GM12864 (cell line): ENCODE data around the gene HNF1A.

Source experiments
- DNase-seq: peaks from one replicate; pipeline ENCODE4 v3.0.0-alpha.2; 2011; ENCODE audit warnings: low read depth
- H3K4me3 ChIP-seq: 2 replicates; pipeline ENCODE4 v1.5.1; 2011; ENCODE audit warnings: mild to moderate bottlenecking, low read depth, low read length, control low read depth
- CTCF ChIP-seq: IDR thresholded peaks from 2 replicates; pipeline ENCODE4 v1.5.1; 2011; ENCODE audit warnings: low read depth, mild to moderate bottlenecking, moderate library complexity, low read length, control low read depth, inconsistent platforms; ENCODE audit errors: missing control alignments

Gene HNF1A

GRCh38 chr12:120989687-120990086 is 11.3 kb downstream of the HNF1A start:
- no peak for DNase-seq
- H3K4me3 ChIP-seq, result no peak overlapping the region
- TF ChIP-seq CTCF, result no peak

GRCh38 chr12:120990487-120991055 is 12.2 kb downstream of the HNF1A start:
- H3K4me3 ChIP-seq, result no peak overlapping the region
- no peak for TF ChIP-seq CTCF
- DNase-seq, result no peak

GRCh38 chr12:120991965-120992364 is 13.6 kb downstream of the HNF1A start:
- no peak for DNase-seq
- H3K4me3 ChIP-seq, result no peak overlapping the region
- TF ChIP-seq CTCF, result no peak

GRCh38 chr12:120992989-120993388 is 14.6 kb downstream of the HNF1A start:
- no peak for DNase-seq
- no peak for TF ChIP-seq CTCF
- H3K4me3 ChIP-seq, result no peak overlapping the region

GRCh38 chr12:120993496-120993895 is 15.2 kb downstream of the HNF1A start:
- no peak overlapping the region for H3K4me3 ChIP-seq
- no peak for TF ChIP-seq CTCF
- DNase-seq, result no peak

- DNase-seq, result no peak
- TF ChIP-seq CTCF, result no peak
Observed at GRCh38 chr12:120994059-120994458, 15.7 kb downstream of the HNF1A start.

GRCh38 chr12:120994589-120995337 is 16.4 kb downstream of the HNF1A start:
- no peak for DNase-seq
- H3K4me3 ChIP-seq, result no peak overlapping the region

More at GRCh38 chr12:120994059-120994458, 15.7 kb downstream of the HNF1A start:
- H3K4me3 ChIP-seq, result no peak overlapping the region

More at GRCh38 chr12:120994589-120995337, 16.4 kb downstream of the HNF1A start:
- TF ChIP-seq CTCF, result no peak
